GM23248 (cell line): ENCODE results near the gene CRISP3.

ENCODE experiments used
- EZH2 ChIP-seq: fragments of 200-600 bp; sonication (generic); IDR thresholded peaks from 2 replicates; pipeline ENCODE4 v1.6.1; 2018; ENCODE audit warnings: antibody characterized with exemption, mild to moderate bottlenecking; ENCODE audit not compliant: insufficient read depth, poor library complexity, severe bottlenecking
- EZH2phosphoT487 ChIP-seq: fragments of 200-600 bp; sonication (generic); IDR thresholded peaks from 2 replicates; pipeline ENCODE4 v1.6.1; 2018; ENCODE audit warnings: antibody characterized with exemption, moderate library complexity, mild to moderate bottlenecking, low read depth; ENCODE audit not compliant: insufficient read depth

GRCh38 chr6:49775043-49775442 lies 30.9 kb upstream of the CRISP3 start:
- no peak for TF ChIP-seq EZH2
- no peak for TF ChIP-seq EZH2phosphoT487
